Glomerular endothelial cell (primary cell): Measurements from ENCODE around the gene TJP3. TPM values are rescaled to one million over a fixed set of nuclear protein-coding genes. Genes with fewer than 3 reads are reported as not detected.

Source experiments
- DNase-seq: peaks from one replicate; pipeline ENCODE4 v3.0.0-alpha.2; 2011; ENCODE audit warnings: low read depth, low spot score; ENCODE audit errors: extremely low read depth
- total RNA-seq: library from RNA; depleted of rRNA; stranded (reverse); fragments of >200 nt; gene quantifications from 2 replicates; pipeline ENCODE4 v1.2.3, GENCODE V29; 2015

TJP3 gene
- total RNA-seq, 1 donor from 2014 or later, result not detected

- DNase-seq, result no peak
Observed at GRCh38 chr19:3691372-3691716, 16.8 kb upstream of the TJP3 start.

GRCh38 chr19:3691726-3692125, 16.5 kb upstream of the TJP3 start:
- no peak for DNase-seq

- DNase-seq, result no peak
Observed at GRCh38 chr19:3692141-3693024, 15.8 kb upstream of the TJP3 start.

- DNase-seq, result no peak
Observed at GRCh38 chr19:3693025-3693925, 14.9 kb upstream of the TJP3 start.

- DNase-seq, result no peak
Observed at GRCh38 chr19:3694361-3695123, 13.6 kb upstream of the TJP3 start.

GRCh38 chr19:3695124-3695733, 13.0 kb upstream of the TJP3 start:
- no peak for DNase-seq

GRCh38 chr19:3695986-3696659, 12.1 kb upstream of the TJP3 start:
- DNase-seq, result no peak

GRCh38 chr19:3696660-3696995, 11.6 kb upstream of the TJP3 start:
- no peak for DNase-seq

- DNase-seq, result no peak
Observed at GRCh38 chr19:3697094-3697493, 11.1 kb upstream of the TJP3 start.

GRCh38 chr19:3697671-3698385, 10.4 kb upstream of the TJP3 start:
- no peak for DNase-seq

GRCh38 chr19:3698386-3698950, 9.7 kb upstream of the TJP3 start:
- no peak for DNase-seq

- DNase-seq, result no peak
Observed at GRCh38 chr19:3698974-3699740, 9.0 kb upstream of the TJP3 start.

GRCh38 chr19:3699741-3700241, 8.4 kb upstream of the TJP3 start:
- no peak for DNase-seq

GRCh38 chr19:3700242-3701032, 7.7 kb upstream of the TJP3 start, which contains the start of gene PIP5K1C:
TSS of gene PIP5K1C (minus strand) at chr19:3700468. CDS start at chr19:3700390, 78 bp downstream.
- no peak for DNase-seq

GRCh38 chr19:3701200-3701599, 7.0 kb upstream of the TJP3 start:
- no peak for DNase-seq

GRCh38 chr19:3707868-3708206, 347 bp upstream of the TJP3 start:
- no peak for DNase-seq

GRCh38 chr19:3710265-3710812, 2.2 kb downstream of the TJP3 start:
- no peak for DNase-seq
